PC-3 (cell line): ENCODE data around the gene SLC25A47. TPM values are rescaled to one million over a fixed set of nuclear protein-coding genes. Genes with fewer than 3 reads are reported as not detected.

Experiments
- ATAC-seq: fragments of 200-7000 bp; cut with Tn5 transposase; 2 replicates; pipeline ENCODE4 v1.9.1; 2020; ENCODE audit warnings: mild to moderate bottlenecking, moderate library complexity
- Bru-seq: library from RNA; stranded (reverse); fragments of 400-500 nt; gene quantifications from one replicate; lab custom pipeline; 2021; lab: Mats Ljungman, UMichigan
- BruChase-seq, 2 experiments: library from RNA; stranded (reverse); fragments of 400-500 nt; gene quantifications; one replicate each; lab custom pipeline; 2021; lab: Mats Ljungman, UMichigan
- BruUV-seq: library from RNA; stranded (reverse); fragments of 400-500 nt; replicated peaks from 2 replicates; lab custom pipeline; 2021; lab: Mats Ljungman, UMichigan
- CTCF ChIA-PET: fragments of 300-600 bp; sonication (Branson Sonifier 250); formaldehyde crosslinking; loops from one replicate; lab custom pipeline; 2022; ENCODE audit warnings: antibody characterized with exemption; lab: Charles Lee
- POLR2A ChIA-PET: fragments of 300-600 bp; sonication (Branson Sonifier 250); formaldehyde crosslinking; loops from one replicate; lab custom pipeline; 2022; ENCODE audit warnings: antibody characterized with exemption; ENCODE audit not compliant: unreplicated experiment; lab: Charles Lee
- DNase-seq: peaks from one replicate; pipeline ENCODE4 v3.0.0-alpha.2; 2015
- H2AFZ ChIP-seq: fragments of 300-600 bp; sonication (generic); 2 replicates; pipeline ENCODE4 v1.6.0; 2016; ENCODE audit warnings: antibody characterized with exemption, low read length
- H3F3A ChIP-seq: fragments of 300-600 bp; sonication (generic); one replicate; pipeline ENCODE4 v1.6.0; 2017; ENCODE audit warnings: antibody characterized with exemption, low read length, control low read depth, mild to moderate bottlenecking; ENCODE audit not compliant: unreplicated experiment
- H3K27ac ChIP-seq: fragments of 300-600 bp; sonication (generic); 2 replicates; pipeline ENCODE4 v1.5.1; 2016; ENCODE audit warnings: mild to moderate bottlenecking, low read length
- H3K27me3 ChIP-seq: fragments of 300-600 bp; sonication (generic); 2 replicates; pipeline ENCODE4 v1.6.1; 2016; ENCODE audit warnings: low read length, mixed read lengths
- H3K36me3 ChIP-seq: fragments of 300-600 bp; sonication (generic); 2 replicates; pipeline ENCODE4 v1.6.1; 2016; ENCODE audit warnings: low read depth, mixed run types, low read length, mixed read lengths
- H3K4me1 ChIP-seq: fragments of 300-600 bp; sonication (generic); 2 replicates; pipeline ENCODE4 v1.5.1; 2016; ENCODE audit warnings: low read length; ENCODE audit not compliant: insufficient read depth
- H3K4me2 ChIP-seq: fragments of 300-600 bp; sonication (generic); 2 replicates; pipeline ENCODE4 v1.6.0; 2016; ENCODE audit warnings: low read length
- H3K4me3 ChIP-seq: fragments of 300-600 bp; sonication (generic); 2 replicates; pipeline ENCODE4 v1.5.1; 2016; ENCODE audit warnings: mild to moderate bottlenecking, low read length, mixed read lengths
- H3K79me2 ChIP-seq: fragments of 300-600 bp; sonication (generic); 2 replicates; pipeline ENCODE4 v1.6.1; 2017; ENCODE audit warnings: low read length, mixed read lengths
- H3K9ac ChIP-seq: fragments of 300-600 bp; sonication (generic); 2 replicates; pipeline ENCODE4 v1.6.0; 2016; ENCODE audit warnings: mild to moderate bottlenecking, low read length
- H3K9me2 ChIP-seq: fragments of 300-600 bp; sonication (generic); replicated peaks from 2 replicates; pipeline ENCODE4 v1.6.1; 2016; ENCODE audit warnings: mixed run types, low read length, mixed read lengths
- H3K9me3 ChIP-seq: fragments of 300-600 bp; sonication (generic); 2 replicates; pipeline ENCODE4 v1.6.1; 2016; ENCODE audit warnings: low read length, mixed read lengths
- H4K20me1 ChIP-seq: fragments of 300-600 bp; sonication (generic); 2 replicates; pipeline ENCODE4 v1.6.1; 2016; ENCODE audit warnings: low read length, mixed read lengths
- EZH2 ChIP-seq: fragments of 300-600 bp; sonication (generic); IDR thresholded peaks from one replicate; pipeline ENCODE4 v1.6.1; 2017; ENCODE audit warnings: antibody characterized with exemption, mild to moderate bottlenecking, low read length; ENCODE audit not compliant: unreplicated experiment
- EZH2phosphoT487 ChIP-seq: fragments of 300-600 bp; sonication (generic); IDR thresholded peaks from 2 replicates; pipeline ENCODE4 v1.6.1; 2018; ENCODE audit warnings: mild to moderate bottlenecking, antibody characterized with exemption, low read length, borderline replicate concordance
- intact Hi-C: fragments of 100-400 bp; cut with micrococcal nuclease; formaldehyde crosslinking; loops from 2 replicates; pipeline ENCODE4 v1.9.0; 2023
- long read RNA-seq: library from polyadenylated mRNA; unstranded; transcript quantifications from one replicate; pipeline ENCODE4 v2.0.0, GENCODE V29; 2021; ENCODE audit not compliant: unreplicated experiment
- total RNA-seq: library from RNA; depleted of rRNA; stranded (reverse); fragments of >200 nt; gene quantifications from 2 replicates; pipeline ENCODE4 v1.2.3, GENCODE V29; 2014; rRNA removed
- TF ChIP-seq, protein P1 (sequence below): fragments of 300-600 bp; sonication (generic); conservative IDR thresholded peaks from 2 replicates; pipeline ENCODE4 v1.5.1; 2017; ENCODE audit warnings: antibody characterized with exemption, low read depth, mild to moderate bottlenecking, low read length

The SLC25A47 gene
- total RNA-seq (0.07 TPM in 1 of 2 replicates, not detected in the other), Bru-seq, nascent RNA (percentile 16 among the genes with signal in this experiment), BruChase-seq, experiment 1, labeled RNA remaining after a 6-hour chase (percentile 16 among the genes with signal in this experiment), BruChase-seq, experiment 2, labeled RNA remaining after a 2-hour chase (percentile 35 among the genes with signal in this experiment)
- long read RNA-seq: 0 reads

DNA sequence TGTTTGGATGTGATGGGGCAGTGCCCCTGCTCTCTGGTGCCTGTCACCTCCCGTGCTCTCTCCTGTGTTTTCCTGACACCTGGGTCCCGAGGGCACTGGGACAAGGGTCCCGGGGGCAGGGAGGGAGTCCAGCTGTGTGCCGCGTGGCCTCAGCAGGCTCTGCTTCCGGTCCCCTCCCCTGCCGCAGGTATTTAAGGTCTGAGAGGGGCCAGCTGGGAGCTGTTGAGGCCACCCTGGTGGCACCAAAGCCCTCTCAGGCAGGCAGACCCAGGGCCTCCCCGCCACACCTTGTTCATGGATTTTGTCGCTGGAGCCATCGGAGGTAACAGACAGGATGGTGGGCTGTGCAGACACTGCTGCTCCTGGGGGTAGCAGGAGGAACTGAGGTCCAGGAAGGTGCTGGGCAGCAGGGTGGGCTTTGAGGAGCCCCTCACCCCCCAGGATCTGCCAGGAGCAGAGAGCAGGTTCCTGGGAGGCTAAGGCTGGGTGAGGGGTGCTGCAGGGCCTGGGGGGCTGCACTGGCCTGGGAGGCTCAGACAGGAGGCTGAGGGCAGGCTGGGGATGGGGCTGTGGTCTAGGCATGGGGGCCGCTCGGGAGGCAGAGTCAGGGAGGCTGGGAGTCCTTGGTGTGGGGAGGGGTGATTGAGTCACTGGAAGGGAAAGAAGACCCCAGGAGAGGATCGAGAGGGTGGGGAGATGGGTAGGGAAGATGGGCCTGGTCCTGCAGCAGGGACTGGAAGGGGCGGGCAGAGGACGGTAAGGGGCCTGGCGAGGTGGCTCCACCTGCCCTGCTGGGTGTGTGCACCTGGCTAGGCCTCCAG lies at the start of gene SLC25A47:
Gene SLC25A47, plus strand, starts transcription at position 219 of the 821 bp plus-strand sequence. Its CDS starts 76 bp downstream, at position 295.
- Histone ChIP-seq H3K9me2 (no peaks in the 10 kb centered on the region), H3K27ac (no peak within 1 kb of the TSS), H3K9me3 (no peaks in the 10 kb centered on the region), H3K4me3 (no peak within 1 kb of the TSS), H3K27me3 (no peaks in the 10 kb centered on the region), H2AFZ (no peak within 1 kb of the TSS), H3K9ac (no peak within 1 kb of the TSS), H3K4me2 (no peak within 1 kb of the TSS), H3K79me2 (no peaks in the 10 kb centered on the region), H4K20me1 (no peaks in the 10 kb centered on the region), H3K4me1 (no peaks in the 10 kb centered on the region), H3K36me3 (no peaks in the 10 kb centered on the region), H3F3A (no peaks in the 10 kb centered on the region)
- DNase-seq: no peak
- ChIA-PET CTCF (no interaction called here), POLR2A (no interaction called here)
- no peak for ATAC-seq
- intact Hi-C loops: no loop called here
- TF ChIP-seq EZH2: no peak
- no peak for TF ChIP-seq EZH2phosphoT487
- TF ChIP-seq, protein P1, sequence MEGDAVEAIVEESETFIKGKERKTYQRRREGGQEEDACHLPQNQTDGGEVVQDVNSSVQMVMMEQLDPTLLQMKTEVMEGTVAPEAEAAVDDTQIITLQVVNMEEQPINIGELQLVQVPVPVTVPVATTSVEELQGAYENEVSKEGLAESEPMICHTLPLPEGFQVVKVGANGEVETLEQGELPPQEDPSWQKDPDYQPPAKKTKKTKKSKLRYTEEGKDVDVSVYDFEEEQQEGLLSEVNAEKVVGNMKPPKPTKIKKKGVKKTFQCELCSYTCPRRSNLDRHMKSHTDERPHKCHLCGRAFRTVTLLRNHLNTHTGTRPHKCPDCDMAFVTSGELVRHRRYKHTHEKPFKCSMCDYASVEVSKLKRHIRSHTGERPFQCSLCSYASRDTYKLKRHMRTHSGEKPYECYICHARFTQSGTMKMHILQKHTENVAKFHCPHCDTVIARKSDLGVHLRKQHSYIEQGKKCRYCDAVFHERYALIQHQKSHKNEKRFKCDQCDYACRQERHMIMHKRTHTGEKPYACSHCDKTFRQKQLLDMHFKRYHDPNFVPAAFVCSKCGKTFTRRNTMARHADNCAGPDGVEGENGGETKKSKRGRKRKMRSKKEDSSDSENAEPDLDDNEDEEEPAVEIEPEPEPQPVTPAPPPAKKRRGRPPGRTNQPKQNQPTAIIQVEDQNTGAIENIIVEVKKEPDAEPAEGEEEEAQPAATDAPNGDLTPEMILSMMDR: no peak
- BruUV-seq: no TSS peak

DNA sequence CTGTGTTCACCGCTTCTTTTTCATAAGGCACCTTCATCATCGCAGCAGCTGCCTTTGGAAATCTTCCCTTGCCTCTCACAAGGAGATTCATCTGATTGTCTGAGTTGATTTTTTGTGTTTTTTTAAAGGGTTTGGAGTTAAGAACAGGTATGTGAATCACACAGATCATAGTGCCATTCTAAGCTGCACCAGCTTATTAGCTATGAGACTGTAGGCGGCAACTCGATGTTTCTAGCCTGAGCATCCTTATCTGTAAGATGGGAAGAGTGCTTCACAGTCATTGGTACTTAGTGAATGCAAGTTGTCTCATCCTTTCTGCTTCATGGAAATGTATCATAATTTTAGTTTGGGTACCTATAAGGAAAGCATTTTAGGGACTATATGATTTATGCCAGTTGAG lies 48.9 kb upstream of the SLC25A47 start:
- no peak overlapping the region for H3K27ac ChIP-seq
- ChIA-PET CTCF (no interaction called here), POLR2A (no interaction called here)
- BruUV-seq: no TSS peak
- intact Hi-C loops: loop anchor here (1.0 kb wide), 1 partner anchor 102 kb away; the partner anchor contains the start of gene WDR25
- TF ChIP-seq, protein P1: no peak
- no peak for TF ChIP-seq EZH2phosphoT487
- TF ChIP-seq EZH2: no peak
- H3K9me3 ChIP-seq: no peaks in the 10 kb centered on the region
- H3K4me2 ChIP-seq: no peak overlapping the region
- H3K9me2 ChIP-seq: no peaks in the 10 kb centered on the region
- peaks cover 94% of the 10 kb centered on the region for H3K79me2 ChIP-seq
- no peak overlapping the region for H3K4me3 ChIP-seq
- no peak for ATAC-seq
- peaks cover 3% of the 10 kb centered on the region for H3F3A ChIP-seq
- no peak overlapping the region for H3K9ac ChIP-seq
- H3K4me1 ChIP-seq: no peaks in the 10 kb centered on the region
- peaks cover 30% of the 10 kb centered on the region; the same call in 1 of the 2 replicates for H3K36me3 ChIP-seq
- H3K27me3 ChIP-seq: no peaks in the 10 kb centered on the region
- no peak for DNase-seq
- no peak overlapping the region for H2AFZ ChIP-seq
- peaks cover 39% of the 10 kb centered on the region for H4K20me1 ChIP-seq
